ENCODE measurements around the gene CD180. TPM values are rescaled to one million over a fixed set of nuclear protein-coding genes. Genes with fewer than 3 reads are reported as not detected.

CD180 gene
- total and polyA plus RNA-seq, 2 donors (not counting 1 experiment from before 2014, with no cell fraction given): 0.28 TPM; not detected in 1

DNA sequence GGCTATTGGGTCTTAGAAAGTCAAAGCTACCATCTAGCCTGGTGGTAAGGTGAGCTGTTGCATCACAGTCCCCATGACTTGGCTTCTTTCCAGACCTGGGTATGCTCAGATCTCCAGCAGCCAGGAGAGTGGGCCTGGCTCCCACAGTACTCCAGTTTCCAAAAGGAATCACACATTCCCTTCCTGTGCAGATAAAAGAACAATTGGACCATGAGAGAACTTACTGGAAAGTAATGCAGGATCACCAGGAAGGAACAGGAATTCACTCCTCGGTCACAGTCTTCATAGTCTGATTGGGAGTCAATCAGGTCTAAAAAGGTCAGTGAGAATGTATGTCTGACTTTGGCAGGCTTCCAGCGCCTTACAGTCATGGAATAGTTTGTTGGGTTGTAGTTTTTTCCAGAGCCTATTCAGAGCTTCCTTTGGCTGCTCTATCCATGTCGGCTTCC lies 47.8 kb upstream of the CD180 start:
- peak in 1 of 2 donors; percentile 29 for DNase-seq (ENCODE audit: low read depth in 2 of 2)
- Histone ChIP-seq H3K4me2 (ENCODE audit: extremely low read depth, insufficient read depth, low read length) (no peak overlapping the region), H3K4me3 (replicated peaks in 1 of 4; ENCODE audit: control extremely low read depth in 1 of 4, insufficient read depth in 1 of 4, low read depth in 3 of 4, low read length in 4 of 4) (no peak overlapping the region), H2AFZ (ENCODE audit: low read length) (no peak overlapping the region), H3K4me1 (ENCODE audit: control insufficient read depth, extremely low read depth, insufficient read depth, low read length) (no peaks in the 10 kb centered on the region), H3K36me3 (ENCODE audit: control insufficient read depth, insufficient read depth, low read length) (no peaks in the 10 kb centered on the region), H3K27ac (ENCODE audit: insufficient read depth, low read length) (no peak overlapping the region), H3K79me2 (ENCODE audit: control insufficient read depth, insufficient read depth, low read length) (no peaks in the 10 kb centered on the region), H3K9ac (ENCODE audit: insufficient read depth, low read length) (no peak overlapping the region), H4K20me1 (ENCODE audit: control insufficient read depth, extremely low read depth, insufficient read depth, low read length) (no peaks in the 10 kb centered on the region), H3K27me3 (ENCODE audit: control insufficient read depth, insufficient read depth, low read length) (no peaks in the 10 kb centered on the region), H3K9me3 (ENCODE audit: control insufficient read depth, insufficient read depth, low read depth, low read length) (no peaks in the 10 kb centered on the region)
- TF ChIP-seq, protein P1, sequence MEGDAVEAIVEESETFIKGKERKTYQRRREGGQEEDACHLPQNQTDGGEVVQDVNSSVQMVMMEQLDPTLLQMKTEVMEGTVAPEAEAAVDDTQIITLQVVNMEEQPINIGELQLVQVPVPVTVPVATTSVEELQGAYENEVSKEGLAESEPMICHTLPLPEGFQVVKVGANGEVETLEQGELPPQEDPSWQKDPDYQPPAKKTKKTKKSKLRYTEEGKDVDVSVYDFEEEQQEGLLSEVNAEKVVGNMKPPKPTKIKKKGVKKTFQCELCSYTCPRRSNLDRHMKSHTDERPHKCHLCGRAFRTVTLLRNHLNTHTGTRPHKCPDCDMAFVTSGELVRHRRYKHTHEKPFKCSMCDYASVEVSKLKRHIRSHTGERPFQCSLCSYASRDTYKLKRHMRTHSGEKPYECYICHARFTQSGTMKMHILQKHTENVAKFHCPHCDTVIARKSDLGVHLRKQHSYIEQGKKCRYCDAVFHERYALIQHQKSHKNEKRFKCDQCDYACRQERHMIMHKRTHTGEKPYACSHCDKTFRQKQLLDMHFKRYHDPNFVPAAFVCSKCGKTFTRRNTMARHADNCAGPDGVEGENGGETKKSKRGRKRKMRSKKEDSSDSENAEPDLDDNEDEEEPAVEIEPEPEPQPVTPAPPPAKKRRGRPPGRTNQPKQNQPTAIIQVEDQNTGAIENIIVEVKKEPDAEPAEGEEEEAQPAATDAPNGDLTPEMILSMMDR (conservative IDR thresholded peaks at IDR 0.05 in 1 of 2, IDR thresholded peaks at IDR 0.05 in 1 of 2; ENCODE audit: low read depth in 1 of 2, low read length in 2 of 2): no peak
- TF ChIP-seq EZH2 (IDR thresholded peaks at IDR 0.05; ENCODE audit: low read length, missing control alignments): no peak

GRCh38 chr5:67243944-67244343 lies 47.3 kb upstream of the CD180 start:
- DNase-seq (ENCODE audit: low read depth in 2 of 2): no peak
- TF ChIP-seq EZH2 (IDR thresholded peaks at IDR 0.05; ENCODE audit: low read length, missing control alignments): no peak
- TF ChIP-seq, protein P1 (conservative IDR thresholded peaks at IDR 0.05 in 1 of 2, IDR thresholded peaks at IDR 0.05 in 1 of 2; ENCODE audit: low read depth in 1 of 2, low read length in 2 of 2): no peak
- Histone ChIP-seq H4K20me1 (ENCODE audit: control insufficient read depth, extremely low read depth, insufficient read depth, low read length) (no peaks in the 10 kb centered on the region), H3K9me3 (ENCODE audit: control insufficient read depth, insufficient read depth, low read depth, low read length) (no peaks in the 10 kb centered on the region), H3K4me1 (ENCODE audit: control insufficient read depth, extremely low read depth, insufficient read depth, low read length) (no peaks in the 10 kb centered on the region), H3K27me3 (ENCODE audit: control insufficient read depth, insufficient read depth, low read length) (no peaks in the 10 kb centered on the region), H3K9ac (ENCODE audit: insufficient read depth, low read length) (no peak overlapping the region), H3K79me2 (ENCODE audit: control insufficient read depth, insufficient read depth, low read length) (no peaks in the 10 kb centered on the region), H3K36me3 (ENCODE audit: control insufficient read depth, insufficient read depth, low read length) (no peaks in the 10 kb centered on the region), H3K27ac (ENCODE audit: insufficient read depth, low read length) (no peak overlapping the region), H3K4me3 (replicated peaks in 1 of 4; ENCODE audit: control extremely low read depth in 1 of 4, insufficient read depth in 1 of 4, low read depth in 3 of 4, low read length in 4 of 4) (no peak overlapping the region), H3K4me2 (ENCODE audit: extremely low read depth, insufficient read depth, low read length) (no peak overlapping the region), H2AFZ (ENCODE audit: low read length) (no peak overlapping the region)

GRCh38 chr5:67243349-67243748 lies 46.8 kb upstream of the CD180 start:
- H3K79me2 ChIP-seq (ENCODE audit: control insufficient read depth, insufficient read depth, low read length): no peaks in the 10 kb centered on the region
- H3K36me3 ChIP-seq (ENCODE audit: control insufficient read depth, insufficient read depth, low read length): no peaks in the 10 kb centered on the region
- no peaks in the 10 kb centered on the region for H3K9me3 ChIP-seq (ENCODE audit: control insufficient read depth, insufficient read depth, low read depth, low read length)
- no peak overlapping the region for H3K9ac ChIP-seq (ENCODE audit: insufficient read depth, low read length)
- H3K4me2 ChIP-seq (ENCODE audit: extremely low read depth, insufficient read depth, low read length): no peak overlapping the region
- peak in 1 of 2 donors; percentile 65 for DNase-seq (ENCODE audit: low read depth in 2 of 2)
- H3K4me1 ChIP-seq (ENCODE audit: control insufficient read depth, extremely low read depth, insufficient read depth, low read length): no peaks in the 10 kb centered on the region
- no peak for TF ChIP-seq EZH2 (IDR thresholded peaks at IDR 0.05; ENCODE audit: low read length, missing control alignments)
- TF ChIP-seq, protein P1 (conservative IDR thresholded peaks at IDR 0.05 in 1 of 2, IDR thresholded peaks at IDR 0.05 in 1 of 2; ENCODE audit: low read depth in 1 of 2, low read length in 2 of 2): no peak
- H3K27me3 ChIP-seq (ENCODE audit: control insufficient read depth, insufficient read depth, low read length): no peaks in the 10 kb centered on the region
- no peak overlapping the region for H3K4me3 ChIP-seq (replicated peaks in 1 of 4; ENCODE audit: control extremely low read depth in 1 of 4, insufficient read depth in 1 of 4, low read depth in 3 of 4, low read length in 4 of 4)
- H4K20me1 ChIP-seq (ENCODE audit: control insufficient read depth, extremely low read depth, insufficient read depth, low read length): no peaks in the 10 kb centered on the region
- no peak overlapping the region for H2AFZ ChIP-seq (ENCODE audit: low read length)
- H3K27ac ChIP-seq (ENCODE audit: insufficient read depth, low read length): no peak overlapping the region
